Esophagus squamous epithelium (tissue), 4 donors: Measurements from ENCODE around the gene CD22.

ENCODE experiments used
- POLR2A ChIP-seq, 4 donors: fragments of 450-650 bp; IDR thresholded peaks; one replicate each; pipeline ENCODE4 v1.6.1; 2017; ENCODE audit warnings: antibody characterized with exemption in 4 of 4, mild to moderate bottlenecking in 4 of 4, moderate library complexity in 3 of 4
- TF ChIP-seq, protein P1 (sequence below), 6 experiments: fragments of 450-650 bp in 4 of 6; fragments of 200-600 bp in 2 of 6; sonication (generic) in 2 of 6; IDR thresholded peaks; one replicate each; pipeline ENCODE4 v1.5.1; 2016 to 2019; ENCODE audit warnings: antibody characterized with exemption in 6 of 6, mild to moderate bottlenecking in 4 of 6, moderate library complexity in 4 of 6

DNA sequence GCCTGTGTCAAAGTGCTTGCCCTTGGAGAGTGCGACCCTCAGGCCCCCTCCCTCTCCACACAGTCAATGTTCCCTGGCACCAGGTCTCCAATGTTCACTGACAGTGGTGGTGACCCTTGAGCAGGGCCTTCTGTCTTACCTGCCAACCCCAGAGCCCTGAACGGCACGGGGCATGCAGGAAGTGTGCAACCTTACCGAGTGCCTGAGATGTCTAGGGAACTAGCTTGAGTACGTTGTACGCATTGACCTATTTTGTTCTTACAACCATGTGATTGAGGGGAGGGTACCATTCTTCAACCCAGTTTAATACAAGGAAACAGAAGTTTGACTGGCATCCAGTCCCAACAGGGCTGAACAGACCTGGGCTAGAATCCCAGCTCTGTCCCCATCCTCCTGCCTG, 23.8 kb upstream of the CD22 start:
- TF ChIP-seq, protein P1, sequence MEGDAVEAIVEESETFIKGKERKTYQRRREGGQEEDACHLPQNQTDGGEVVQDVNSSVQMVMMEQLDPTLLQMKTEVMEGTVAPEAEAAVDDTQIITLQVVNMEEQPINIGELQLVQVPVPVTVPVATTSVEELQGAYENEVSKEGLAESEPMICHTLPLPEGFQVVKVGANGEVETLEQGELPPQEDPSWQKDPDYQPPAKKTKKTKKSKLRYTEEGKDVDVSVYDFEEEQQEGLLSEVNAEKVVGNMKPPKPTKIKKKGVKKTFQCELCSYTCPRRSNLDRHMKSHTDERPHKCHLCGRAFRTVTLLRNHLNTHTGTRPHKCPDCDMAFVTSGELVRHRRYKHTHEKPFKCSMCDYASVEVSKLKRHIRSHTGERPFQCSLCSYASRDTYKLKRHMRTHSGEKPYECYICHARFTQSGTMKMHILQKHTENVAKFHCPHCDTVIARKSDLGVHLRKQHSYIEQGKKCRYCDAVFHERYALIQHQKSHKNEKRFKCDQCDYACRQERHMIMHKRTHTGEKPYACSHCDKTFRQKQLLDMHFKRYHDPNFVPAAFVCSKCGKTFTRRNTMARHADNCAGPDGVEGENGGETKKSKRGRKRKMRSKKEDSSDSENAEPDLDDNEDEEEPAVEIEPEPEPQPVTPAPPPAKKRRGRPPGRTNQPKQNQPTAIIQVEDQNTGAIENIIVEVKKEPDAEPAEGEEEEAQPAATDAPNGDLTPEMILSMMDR (IDR thresholded peaks at IDR 0.05) = no peak
- TF ChIP-seq POLR2A (IDR thresholded peaks at IDR 0.05) = no peak
